Measurements from ENCODE around the gene PCYT2. TPM values are rescaled to one million over a fixed set of nuclear protein-coding genes. Genes with fewer than 3 reads are reported as not detected.

Gene PCYT2
- total and polyA plus RNA-seq, 9 of the 15 experiments (the other 6 are each of a cell fraction or from before 2014, with no cell fraction given), result 0.92 to 134 (median 82.5) TPM

GRCh38 chr17:81868674-81869220, 42.5 kb downstream of the PCYT2 start:
- peaks cover 41% of the 10 kb centered on the region for H4K20me1 ChIP-seq (replicated peaks; ENCODE audit: control insufficient read depth, insufficient read depth, low read length)
- no peaks in the 10 kb centered on the region for H3K9me1 ChIP-seq (ENCODE audit: control insufficient read depth, insufficient read depth, low read length)
- peaks cover 51% of the 10 kb centered on the region; the same call in 2 of the 3 replicates for H3K36me3 ChIP-seq (ENCODE audit: control insufficient read depth, insufficient read depth, low read length)
- BruUV-seq (replicated peaks), result TSS peak; percentile 72
- in situ Hi-C loops (cut with MboI), result no loop called here
- peak; percentile 44 for ATAC-seq
- H3K27ac ChIP-seq (ENCODE audit: extremely low read depth, low read depth, low read length), result peak overlapping the region; percentile 93
- H3K4me3 ChIP-seq, result peak overlapping the region; percentile 93; the same call in 1 of the 2 replicates
- POLR2A ChIA-PET, result interaction anchor here (0.6 to 2.6 kb wide), 16 partner anchors 8 to 527 kb away, joined by 3 to 13 read pairs (median 4); partner anchors contain the start of gene P4HB
- WGBS (ENCODE audit: insufficient coverage, low coverage, missing lambda C conversion rate), result 40% methylated on average over 19 of the region's 30 CpGs
- CTCF ChIA-PET (ENCODE audit: low intra/inter-chr PET ratio), result interaction anchor here (0.8 to 1.0 kb wide), 2 partner anchors 84 to 135 kb away, joined by 3 read pairs; no protein-coding TSS in a partner anchor
- FAIRE-seq, result peak; percentile 81
- H3K4me1 ChIP-seq (replicated peaks in 1 of 2; ENCODE audit: control insufficient read depth in 2 of 2, insufficient read depth in 2 of 2, low read length in 2 of 2), result peaks cover 30 to 84% of the 10 kb centered on the region in 2 experiments
- peak; percentile 61 to 89 (median 72) for DNase-seq (ENCODE audit: extremely low read depth in 1 of 4, low spot score in 3 of 4)
- H3K27me3 ChIP-seq (ENCODE audit: control insufficient read depth in 2 of 2, insufficient read depth in 2 of 2, low read length in 2 of 2), result no peaks in the 10 kb centered on the region
- no peaks in the 10 kb centered on the region for H3K9me3 ChIP-seq (replicated peaks; ENCODE audit: control insufficient read depth, insufficient read depth, low read depth, low read length)
- H2AFZ ChIP-seq (ENCODE audit: low read depth, low read length), result no peak overlapping the region
- H3K9ac ChIP-seq (ENCODE audit: insufficient read depth in 1 of 2, low read depth in 2 of 2, low read length in 2 of 2), result peak overlapping the region; percentile 88 to 98; a peak in 3 of 4 replicates
- H3K4me2 ChIP-seq (ENCODE audit: insufficient read depth, low read length), result peak overlapping the region; percentile 93
- intact Hi-C loops (cut with micrococcal nuclease), result no loop called here
- peaks cover 60% of the 10 kb centered on the region for H3K79me2 ChIP-seq (ENCODE audit: control insufficient read depth, insufficient read depth, low read length)
- TF ChIP-seq CCNT2 (IDR thresholded peaks at IDR 0.05; ENCODE audit: borderline replicate concordance, extremely low read depth, insufficient read length, low read depth, low read length) (peak; percentile 29), NFXL1 (CRISPR knock-in tag; IDR thresholded peaks at IDR 0.05) (peak; percentile 51; the same call in 1 of the 2 replicates), ZNF740 (CRISPR knock-in tag; IDR thresholded peaks at IDR 0.05) (no peak), ZNF740 (tag; IDR thresholded peaks at IDR 0.05) (0 out of 4 replicates have a peak, but pooled peaks of 1 of the 2 experiments have one; percentile 20), DACH1 (IDR thresholded peaks at IDR 0.05; ENCODE audit: partially characterized antibody) (no peak), ZNF316 (IDR thresholded peaks at IDR 0.05) (no peak), FOS (IDR thresholded peaks at IDR 0.05; ENCODE audit: extremely low read depth, insufficient read length) (no peak), POLR2B (IDR thresholded peaks at IDR 0.05; ENCODE audit: low read depth, partially characterized antibody) (peak; percentile 28), E2F4 (CRISPR knock-in tag; IDR thresholded peaks at IDR 0.05; ENCODE audit: low read depth) (peak; percentile 52; the same call in 1 of the 2 replicates), RBM14 (IDR thresholded peaks at IDR 0.05; ENCODE audit: borderline replicate concordance, insufficient read depth, low read depth, low read length) (0 out of 2 replicates have a peak, but pooled peaks have one; percentile 26), ZNF133 (CRISPR knock-in tag; IDR thresholded peaks at IDR 0.05) (0 out of 2 replicates have a peak, but pooled peaks have one; percentile 2), TAF15 (IDR thresholded peaks at IDR 0.05; ENCODE audit: low read depth, low read length) (0 out of 2 replicates have a peak, but pooled peaks have one; percentile 80), TOE1 (IDR thresholded peaks at IDR 0.05; ENCODE audit: borderline replicate concordance) (no peak), TOE1 (CRISPR knock-in tag; IDR thresholded peaks at IDR 0.05; ENCODE audit: borderline replicate concordance, low read depth) (peak; percentile 16; the same call in 1 of the 2 replicates), NONO (IDR thresholded peaks at IDR 0.05; ENCODE audit: low read depth in 2 of 2, low read length in 1 of 2) (0 out of 4 replicates have a peak, but pooled peaks of 1 of the 2 experiments have one; percentile 32), CSDE1 (IDR thresholded peaks at IDR 0.05) (no peak), NR2C2 (CRISPR knock-in tag; IDR thresholded peaks at IDR 0.05) (no peak), NR2C2 (tag; IDR thresholded peaks at IDR 0.05) (peak; percentile 43; the same call in 1 of the 2 replicates), ZNF589 (CRISPR knock-in tag; IDR thresholded peaks at IDR 0.05; ENCODE audit: low read depth) (peak; percentile 36; the same call in 1 of the 2 replicates)
